Central memory CD8-positive, alpha-beta T cell (primary cell): ENCODE measurements around the gene OSBP2.

Experiments used
- ATAC-seq: fragments of 150-1000 bp; cut with Tn5 transposase; replicated peaks from 2 replicates; pipeline ENCODE4 v1.10.0; 2022; ENCODE audit warnings: mild to moderate bottlenecking, moderate FRiP score, moderate number of reproducible peaks; ENCODE audit not compliant: poor library complexity, severe bottlenecking; ENCODE audit errors: extremely low read depth
- DNase-seq, 2 donors: peaks; one replicate each; pipeline ENCODE4 v3.0.0; 2021; ENCODE audit warnings: low spot score in 2 of 2
- H3K27ac Mint-ChIP-seq: one replicate; pipeline ENCODE4 v1.8.0; 2022; ENCODE audit warnings: low read depth, mild to moderate bottlenecking, moderate library complexity, mixed read lengths
- H3K27me3 Mint-ChIP-seq: one replicate; pipeline ENCODE4 v1.8.0; 2022; ENCODE audit warnings: mixed read lengths
- H3K36me3 Mint-ChIP-seq: one replicate; pipeline ENCODE4 v1.8.0; 2022; ENCODE audit warnings: mild to moderate bottlenecking, moderate library complexity, mixed read lengths; ENCODE audit not compliant: insufficient read depth
- H3K4me1 Mint-ChIP-seq: one replicate; pipeline ENCODE4 v1.8.0; 2022; ENCODE audit warnings: mixed read lengths
- H3K4me3 Mint-ChIP-seq: one replicate; pipeline ENCODE4 v1.8.0; 2022; ENCODE audit warnings: mild to moderate bottlenecking, moderate library complexity, mixed read lengths
- H3K9me3 Mint-ChIP-seq: one replicate; pipeline ENCODE4 v1.8.0; 2022; ENCODE audit warnings: mixed read lengths

Gene OSBP2

DNA sequence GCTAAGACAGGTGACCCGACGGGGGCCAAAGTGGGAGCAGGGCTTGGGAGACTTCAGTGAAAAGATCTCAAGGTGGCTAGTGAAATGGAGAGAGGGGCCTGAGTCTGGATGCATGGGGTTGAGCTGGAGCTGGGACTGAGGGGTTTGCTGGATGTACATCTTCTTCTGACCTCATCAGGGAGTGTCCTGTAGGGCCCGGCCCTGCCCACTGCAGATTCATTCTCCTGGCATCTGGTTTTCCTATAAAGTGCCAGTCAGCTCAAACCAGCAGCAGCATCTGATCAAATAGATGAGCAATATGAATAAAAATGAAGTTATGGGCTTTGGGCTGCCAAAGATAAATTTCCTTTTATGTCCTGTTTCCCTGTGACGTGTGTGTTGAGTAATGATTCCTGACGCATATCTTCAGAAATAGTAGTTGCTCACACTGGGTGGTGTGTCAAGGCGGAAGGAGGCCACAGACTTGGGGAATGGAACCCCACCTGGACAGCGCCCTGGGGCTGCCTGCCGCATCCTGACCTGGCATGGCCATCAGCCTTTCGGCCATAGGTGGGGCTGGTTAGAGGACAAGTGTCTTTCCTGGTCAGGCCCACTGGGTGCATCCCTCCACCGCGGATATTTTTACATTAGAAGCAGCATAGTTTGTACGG, 135.4 kb downstream of the OSBP2 start:
- DNase-seq (no peak), ATAC-seq (no peak)
- no peak overlapping the region for H3K4me3 Mint-ChIP-seq
- H3K36me3 Mint-ChIP-seq: no peaks in the 10 kb centered on the region
- no peak overlapping the region for H3K27ac Mint-ChIP-seq
- H3K4me1 Mint-ChIP-seq: no peaks in the 10 kb centered on the region
- peaks cover 33% of the 10 kb centered on the region for H3K27me3 Mint-ChIP-seq
- H3K9me3 Mint-ChIP-seq: no peaks in the 10 kb centered on the region

DNA sequence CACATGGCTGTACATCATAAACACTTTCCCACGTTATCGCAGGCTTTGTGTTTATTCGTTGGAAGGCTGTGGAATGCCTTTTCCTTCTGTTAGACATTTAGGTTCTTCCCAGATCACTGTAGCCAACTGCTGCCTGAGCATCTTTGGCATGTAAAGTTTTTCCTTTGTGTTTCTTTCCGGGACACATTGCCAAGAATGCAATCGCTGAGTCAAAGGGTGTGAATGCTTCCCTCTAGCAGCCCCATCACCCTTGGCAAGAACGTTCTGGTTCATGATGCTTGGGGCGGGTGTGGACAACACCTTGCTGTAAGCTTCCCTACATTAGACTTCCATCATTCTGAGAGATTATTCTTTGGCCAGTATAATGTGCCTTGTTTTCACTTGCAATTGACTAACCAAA, 136.2 kb downstream of the OSBP2 start:
- Mint-ChIP-seq H3K27ac (no peak overlapping the region), H3K4me1 (no peaks in the 10 kb centered on the region), H3K27me3 (peaks cover 28% of the 10 kb centered on the region), H3K36me3 (no peaks in the 10 kb centered on the region), H3K4me3 (no peak overlapping the region), H3K9me3 (no peaks in the 10 kb centered on the region)
- ATAC-seq (no peak), DNase-seq (no peak)

DNA sequence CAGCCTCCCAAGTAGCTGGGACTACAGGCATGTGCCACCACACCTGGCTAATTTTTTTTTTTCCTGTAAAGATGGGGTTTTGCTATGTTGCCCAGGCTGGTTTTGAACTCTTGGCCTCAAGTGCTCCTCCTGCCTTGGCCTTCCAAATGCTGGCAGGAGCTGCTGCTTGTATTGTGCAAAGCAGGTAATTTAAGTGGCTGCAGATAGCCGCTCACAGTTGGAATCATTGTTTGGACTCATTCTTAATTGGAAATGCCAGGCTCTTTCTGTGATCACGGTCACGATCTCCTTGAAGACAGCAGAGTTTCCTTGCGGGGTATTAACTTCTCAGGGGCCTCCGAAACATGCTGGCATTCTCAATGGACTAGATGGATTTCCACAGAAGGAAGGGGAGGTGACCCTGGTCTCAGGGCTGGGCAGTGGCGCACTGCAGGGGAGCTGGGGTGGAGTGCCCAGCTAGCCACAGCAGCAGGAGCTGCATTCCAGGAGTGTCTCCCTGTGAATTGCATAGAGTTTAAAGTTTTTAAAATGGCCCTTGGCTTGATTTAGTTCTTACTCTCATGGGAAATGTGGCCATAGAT, 137.8 kb downstream of the OSBP2 start:
- Mint-ChIP-seq H3K27me3 (peaks cover 22% of the 10 kb centered on the region), H3K9me3 (no peaks in the 10 kb centered on the region), H3K27ac (no peak overlapping the region), H3K4me1 (no peaks in the 10 kb centered on the region), H3K4me3 (no peak overlapping the region), H3K36me3 (no peaks in the 10 kb centered on the region)
- ATAC-seq (no peak), DNase-seq (no peak)

DNA sequence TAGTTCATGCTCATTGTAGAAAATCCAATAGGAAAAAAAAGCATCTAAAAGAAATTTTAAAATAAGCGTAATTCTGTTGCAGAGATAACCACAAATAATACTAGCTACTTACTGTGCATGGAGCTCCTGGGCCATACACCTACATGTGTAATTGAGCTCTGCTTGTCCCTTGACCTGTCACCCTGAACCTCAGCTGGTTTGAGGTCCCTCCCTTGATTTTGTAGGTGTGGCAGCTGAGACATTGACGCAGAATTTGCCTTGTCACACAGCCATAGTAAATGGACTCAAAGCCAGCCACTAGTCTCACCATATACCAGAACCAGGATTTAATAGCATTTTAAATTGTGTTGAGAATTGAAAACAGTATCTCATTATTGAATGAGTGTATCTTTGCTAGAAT, 138.6 kb downstream of the OSBP2 start:
- H3K27ac Mint-ChIP-seq: no peak overlapping the region
- ATAC-seq (no peak), DNase-seq (no peak)
- peaks cover 22% of the 10 kb centered on the region for H3K27me3 Mint-ChIP-seq
- no peaks in the 10 kb centered on the region for H3K4me1 Mint-ChIP-seq
- H3K4me3 Mint-ChIP-seq: no peak overlapping the region
- no peaks in the 10 kb centered on the region for H3K36me3 Mint-ChIP-seq
- H3K9me3 Mint-ChIP-seq: no peaks in the 10 kb centered on the region

DNA sequence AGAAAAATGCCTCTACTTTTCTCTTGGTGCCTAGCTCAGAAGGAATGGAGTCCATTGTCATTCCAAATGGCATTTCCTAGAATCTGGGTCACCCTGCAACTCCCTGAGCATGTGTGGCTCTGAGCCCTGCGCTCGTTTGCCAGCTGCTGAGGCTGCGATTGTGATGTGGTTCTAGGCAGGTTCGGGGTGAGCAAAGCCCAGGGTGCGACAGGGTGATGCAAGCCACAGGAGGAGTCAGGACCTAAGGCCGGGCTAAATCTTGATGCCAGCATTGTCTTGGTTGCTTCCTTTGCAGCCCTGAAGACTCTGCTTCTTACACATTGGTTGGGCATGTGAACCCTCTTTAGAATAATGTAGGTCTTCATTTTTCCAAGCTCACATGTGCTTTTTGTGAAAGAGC, 142.9 kb downstream of the OSBP2 start:
- Mint-ChIP-seq H3K4me3 (no peak overlapping the region), H3K27ac (no peak overlapping the region), H3K4me1 (no peaks in the 10 kb centered on the region), H3K9me3 (no peaks in the 10 kb centered on the region), H3K36me3 (no peaks in the 10 kb centered on the region), H3K27me3 (peaks cover 23% of the 10 kb centered on the region)
- DNase-seq (no peak), ATAC-seq (no peak)

DNA sequence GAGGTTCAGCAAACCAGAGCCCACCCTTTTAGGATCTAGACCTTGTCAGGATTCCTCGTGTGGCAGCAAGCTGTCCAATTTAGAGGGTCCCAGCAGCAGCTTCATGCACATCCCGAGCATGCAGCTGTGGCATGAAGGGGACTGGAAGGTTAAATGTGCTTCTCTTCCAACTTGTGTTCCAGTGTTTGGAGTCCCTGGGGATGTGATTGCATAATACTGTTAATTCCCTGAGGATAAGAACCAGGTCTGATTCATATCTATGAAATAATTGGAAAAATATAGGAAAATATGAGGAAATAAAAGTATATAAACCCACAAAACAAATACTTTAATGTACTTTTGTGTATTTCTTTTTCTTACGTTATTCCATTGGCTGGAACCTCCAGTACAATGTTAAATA, 143.4 kb downstream of the OSBP2 start:
- H3K9me3 Mint-ChIP-seq: no peaks in the 10 kb centered on the region

DNA sequence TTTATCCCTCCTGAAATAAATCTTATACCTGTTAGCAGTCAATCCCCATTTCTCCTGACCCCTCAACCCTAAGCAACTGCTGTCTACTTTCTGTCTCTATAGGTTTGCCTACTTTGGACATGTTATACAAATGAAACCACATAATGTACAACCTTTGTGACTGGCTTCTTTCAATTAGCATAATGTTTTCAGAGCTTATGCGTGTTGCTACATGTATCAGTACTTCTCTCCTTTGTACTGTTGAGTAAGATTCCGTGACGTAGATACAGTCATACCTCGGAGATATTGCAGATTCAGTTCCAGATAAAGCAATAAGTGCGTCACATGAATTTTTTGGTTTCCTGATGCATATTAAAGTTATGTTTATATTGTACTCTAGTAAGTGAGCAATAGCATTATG, 146.6 kb downstream of the OSBP2 start:
- H3K9me3 Mint-ChIP-seq: no peaks in the 10 kb centered on the region
- H3K27ac Mint-ChIP-seq: no peak overlapping the region
- ATAC-seq: no peak
- H3K4me1 Mint-ChIP-seq: no peaks in the 10 kb centered on the region
- H3K27me3 Mint-ChIP-seq: peaks cover 16% of the 10 kb centered on the region
- DNase-seq: no peak
- no peaks in the 10 kb centered on the region for H3K36me3 Mint-ChIP-seq
- H3K4me3 Mint-ChIP-seq: no peak overlapping the region

More for the DNA sequence above, 143.4 kb downstream of the OSBP2 start:
- no peak for DNase-seq
- no peak for ATAC-seq
- no peak overlapping the region for H3K27ac Mint-ChIP-seq
- no peak overlapping the region for H3K4me3 Mint-ChIP-seq
- H3K36me3 Mint-ChIP-seq: no peaks in the 10 kb centered on the region
- H3K4me1 Mint-ChIP-seq: no peaks in the 10 kb centered on the region
- peaks cover 23% of the 10 kb centered on the region for H3K27me3 Mint-ChIP-seq

DNA sequence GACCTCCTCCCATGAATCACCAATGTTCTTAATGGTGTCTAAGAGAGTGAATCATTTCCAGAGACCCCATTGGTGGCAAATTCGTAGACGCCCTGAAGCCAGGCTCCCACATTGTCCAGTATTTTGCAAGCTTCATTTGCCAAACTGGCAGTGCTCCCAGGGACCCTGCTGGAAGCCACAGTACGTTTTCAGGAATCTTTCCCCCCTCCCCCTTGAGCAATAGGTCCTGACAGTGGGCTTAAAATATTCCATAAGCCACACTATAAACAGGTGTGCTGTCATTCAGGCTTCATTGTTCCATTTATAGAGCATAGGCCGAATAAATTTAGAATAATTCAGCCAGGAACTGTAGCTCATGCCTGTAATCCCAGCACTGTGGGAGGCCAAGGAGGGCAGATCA, 148.6 kb downstream of the OSBP2 start:
- Mint-ChIP-seq H3K27ac (no peak overlapping the region), H3K36me3 (no peaks in the 10 kb centered on the region), H3K27me3 (peaks cover 4% of the 10 kb centered on the region), H3K4me1 (no peaks in the 10 kb centered on the region), H3K9me3 (no peaks in the 10 kb centered on the region), H3K4me3 (no peak overlapping the region)
- ATAC-seq: no peak
- no peak for DNase-seq

DNA sequence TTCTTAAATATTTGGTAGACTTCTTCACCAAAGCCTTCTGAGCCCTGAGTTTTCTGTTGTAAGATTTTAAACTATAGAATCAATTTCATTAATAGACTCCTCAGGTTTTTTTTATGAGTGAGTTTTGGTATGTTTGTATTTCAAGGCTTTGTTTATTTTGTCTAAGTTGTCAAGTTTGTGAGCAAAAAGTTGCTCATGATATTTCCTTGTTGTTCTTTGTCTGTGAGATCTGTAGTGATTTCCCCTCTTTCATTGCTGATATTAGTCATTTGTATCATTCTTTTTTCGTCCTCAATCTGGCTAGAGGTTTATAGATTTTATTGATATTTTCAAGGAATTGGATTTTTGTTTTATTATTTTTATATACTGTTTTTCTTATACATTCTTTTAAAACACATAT, 152.9 kb downstream of the OSBP2 start:
- ATAC-seq (no peak), DNase-seq (no peak)
- Mint-ChIP-seq H3K27ac (no peak overlapping the region), H3K27me3 (peaks cover 18% of the 10 kb centered on the region), H3K4me1 (no peaks in the 10 kb centered on the region), H3K36me3 (no peaks in the 10 kb centered on the region), H3K9me3 (no peaks in the 10 kb centered on the region), H3K4me3 (no peak overlapping the region)

DNA sequence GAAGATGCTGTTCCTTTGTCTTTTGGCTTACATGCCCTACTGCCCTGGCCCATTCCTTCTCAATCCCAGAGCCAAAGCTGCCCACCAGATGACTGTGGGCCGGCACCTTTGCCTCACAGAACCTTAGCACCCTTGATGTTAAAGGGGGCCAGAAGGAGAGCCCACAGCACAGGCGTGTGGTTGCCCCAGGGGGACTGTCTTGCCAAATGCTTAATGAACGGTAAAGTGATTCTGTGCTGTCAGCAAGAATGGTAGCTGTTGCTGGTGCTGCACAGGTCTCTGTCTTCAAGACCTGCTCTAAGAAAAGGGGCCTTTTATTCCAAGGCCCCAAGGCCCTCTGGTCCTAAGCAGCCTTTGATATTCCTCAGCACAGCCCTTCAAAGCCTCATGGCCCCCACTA, 160.6 kb downstream of the OSBP2 start:
- ATAC-seq: no peak
- Mint-ChIP-seq H3K36me3 (no peaks in the 10 kb centered on the region), H3K9me3 (no peaks in the 10 kb centered on the region), H3K4me1 (no peaks in the 10 kb centered on the region), H3K27ac (no peak overlapping the region), H3K4me3 (no peak overlapping the region), H3K27me3 (no peaks in the 10 kb centered on the region)
- DNase-seq: no peak

DNA sequence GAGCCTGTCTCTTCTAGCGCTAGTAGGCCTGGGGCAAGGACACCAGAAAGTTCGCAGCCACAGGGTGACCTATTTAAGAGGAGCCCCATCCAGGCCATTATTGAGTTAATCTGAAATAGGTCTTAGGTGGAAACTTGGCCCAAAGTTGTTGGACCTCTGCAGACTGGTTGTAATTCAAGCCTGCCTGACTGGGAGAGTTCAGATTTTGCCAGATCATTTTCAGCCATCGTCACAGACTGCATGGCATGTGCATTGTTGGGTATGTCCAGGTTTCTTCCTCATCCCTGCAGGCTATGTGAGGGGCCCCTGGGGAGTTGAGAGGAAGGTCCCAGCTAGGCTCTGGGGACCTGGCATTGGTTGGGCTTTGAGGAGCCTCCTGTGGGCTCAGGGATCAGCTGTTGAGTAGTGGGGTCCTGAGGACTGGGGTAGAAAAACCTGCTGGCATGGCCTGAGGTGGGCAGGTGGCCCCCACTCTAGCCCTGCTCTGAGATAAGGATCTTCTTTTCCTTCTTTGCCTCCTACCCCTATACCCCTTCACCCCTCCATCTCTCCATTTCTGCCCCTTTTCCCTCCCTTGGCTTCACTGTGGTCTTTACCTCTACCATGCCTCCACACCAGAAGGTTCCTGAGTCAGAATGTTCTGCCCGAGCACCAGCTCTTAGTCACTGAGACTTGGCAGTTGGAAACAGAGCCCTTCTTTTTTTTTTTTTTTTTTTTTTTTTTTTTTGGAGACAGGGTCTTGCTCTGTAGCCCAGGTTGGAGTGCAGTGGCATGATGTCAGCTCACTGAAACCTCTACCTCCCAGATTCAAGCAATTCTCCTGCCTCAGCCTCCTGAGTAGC, 161.2 kb downstream of the OSBP2 start:
- no peak for DNase-seq
- ATAC-seq: no peak
- no peaks in the 10 kb centered on the region for H3K4me1 Mint-ChIP-seq
- no peak overlapping the region for H3K4me3 Mint-ChIP-seq
- H3K36me3 Mint-ChIP-seq: no peaks in the 10 kb centered on the region
- H3K9me3 Mint-ChIP-seq: no peaks in the 10 kb centered on the region
- no peak overlapping the region for H3K27ac Mint-ChIP-seq
- no peaks in the 10 kb centered on the region for H3K27me3 Mint-ChIP-seq

DNA sequence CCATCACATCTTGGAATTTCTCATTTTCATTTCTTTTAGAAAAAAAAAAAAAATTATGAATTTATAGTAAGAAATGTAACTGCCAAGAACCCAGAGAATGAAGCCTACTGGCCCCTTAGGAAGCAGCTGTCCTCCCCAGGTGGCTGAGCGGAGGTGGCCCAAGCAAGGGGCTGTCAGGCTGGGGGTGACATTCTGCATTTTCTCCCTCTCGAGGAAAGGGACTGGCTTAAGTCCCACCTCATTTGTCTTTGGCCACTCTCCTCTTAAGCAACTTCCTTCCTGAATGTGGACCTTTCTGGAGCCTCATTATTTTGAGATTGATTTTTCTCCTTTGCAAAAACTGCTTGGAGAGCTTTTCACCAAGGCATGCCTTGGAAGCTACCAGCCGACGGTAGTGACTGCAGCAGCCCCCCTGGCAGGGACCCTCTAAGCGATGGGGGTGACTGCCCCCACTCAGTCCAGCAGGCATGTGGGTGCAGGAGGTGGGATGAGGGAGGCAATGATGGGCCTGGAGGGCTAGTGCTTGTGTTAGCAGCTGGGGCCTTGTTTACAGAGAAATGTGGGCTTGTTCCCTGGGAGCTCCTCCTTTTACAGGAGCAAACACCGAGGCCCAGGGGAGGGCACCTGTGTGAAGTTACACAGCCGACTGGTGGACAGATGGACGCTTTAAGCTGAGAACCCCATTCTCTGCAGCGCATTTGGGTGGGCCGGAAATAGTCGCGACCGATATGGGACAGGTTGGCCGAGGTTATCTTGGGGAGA, 162.2 kb downstream of the OSBP2 start:
- no peak overlapping the region for H3K4me3 Mint-ChIP-seq
- H3K27ac Mint-ChIP-seq: no peak overlapping the region

More for the DNA sequence above, 162.2 kb downstream of the OSBP2 start:
- Mint-ChIP-seq H3K36me3 (no peaks in the 10 kb centered on the region), H3K4me1 (no peaks in the 10 kb centered on the region), H3K9me3 (no peaks in the 10 kb centered on the region), H3K27me3 (no peaks in the 10 kb centered on the region)
- DNase-seq: no peak
- ATAC-seq: no peak
